Mononuclear cell (primary cell): ENCODE measurements around the gene ENGASE. TPM values are rescaled to one million over a fixed set of nuclear protein-coding genes. Genes with fewer than 3 reads are reported as not detected.

Experiments
- H3K27me3 ChIP-seq: 2 replicates; pipeline ENCODE4 v1.6.0; 2011; ENCODE audit warnings: low read length, control low read depth; ENCODE audit not compliant: insufficient read depth
- H3K4me1 ChIP-seq: 2 replicates; pipeline ENCODE4 v1.5.1; 2011; ENCODE audit warnings: mild to moderate bottlenecking, low read length, control low read depth; ENCODE audit not compliant: insufficient read depth
- H3K4me3 ChIP-seq: 2 replicates; pipeline ENCODE4 v1.5.1; 2011; ENCODE audit warnings: mild to moderate bottlenecking, low read length, moderate library complexity
- H3K9me3 ChIP-seq: 2 replicates; pipeline ENCODE4 v1.5.1; 2011; ENCODE audit warnings: low read depth, mild to moderate bottlenecking, control low read depth, low read length
- total RNA-seq: library from RNA; depleted of rRNA; stranded (reverse); fragments of >200 nt; gene quantifications from one replicate; pipeline ENCODE4 v1.2.3, GENCODE V29; 2012

The ENGASE gene
- total RNA-seq, 1 donor = 25.2 TPM

GRCh38 chr17:79087428-79088143 lies 13.0 kb downstream of the ENGASE start:
- no peak overlapping the region for H3K4me3 ChIP-seq
- no peaks in the 10 kb centered on the region for H3K27me3 ChIP-seq
- H3K4me1 ChIP-seq = no peaks in the 10 kb centered on the region

DNA sequence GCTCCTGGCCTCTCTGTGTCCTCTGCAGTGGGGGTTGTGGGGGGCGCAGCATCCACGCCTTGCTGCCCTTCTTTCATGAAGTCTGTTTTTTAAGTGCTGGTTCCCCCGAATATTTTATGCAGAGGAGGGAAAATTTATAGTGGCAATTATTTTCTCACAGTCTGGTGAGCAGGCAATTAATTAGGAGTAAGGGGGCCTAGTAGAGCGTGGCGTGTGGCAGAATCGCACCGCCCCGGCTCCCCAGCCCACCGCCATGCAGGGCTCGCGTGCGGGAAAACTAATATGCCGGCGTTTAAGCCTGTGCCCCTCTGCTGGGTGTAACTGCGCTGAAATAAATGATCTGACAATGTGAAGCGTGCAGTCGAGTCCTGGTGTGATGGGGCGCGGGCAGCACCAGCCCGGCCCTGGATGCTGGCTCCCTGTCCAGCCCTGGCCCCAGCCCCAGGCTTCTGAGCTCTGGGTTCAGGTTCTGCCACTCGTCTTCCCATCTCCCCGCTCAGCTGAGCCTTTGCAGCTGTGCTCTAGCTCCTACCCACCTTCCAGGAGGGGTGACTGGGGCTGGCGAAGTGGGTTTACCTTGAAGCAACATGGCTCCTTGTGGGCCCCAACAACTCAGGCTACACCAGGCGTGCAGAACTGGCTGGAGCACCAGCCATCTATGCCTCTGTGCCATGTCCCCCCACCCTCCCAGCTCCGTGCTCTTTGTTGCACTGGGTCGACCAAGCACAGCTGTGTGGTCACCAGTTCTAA lies 13.8 kb downstream of the ENGASE start:
- Histone ChIP-seq H3K9me3 (no peaks in the 10 kb centered on the region), H3K4me3 (no peak overlapping the region), H3K27me3 (no peaks in the 10 kb centered on the region), H3K4me1 (peaks cover 5% of the 10 kb centered on the region)

More at GRCh38 chr17:79087428-79088143, 13.0 kb downstream of the ENGASE start:
- no peaks in the 10 kb centered on the region for H3K9me3 ChIP-seq

GRCh38 chr17:79088997-79089328 lies 14.3 kb downstream of the ENGASE start:
- H3K4me1 ChIP-seq = peaks cover 8% of the 10 kb centered on the region
- no peaks in the 10 kb centered on the region for H3K27me3 ChIP-seq
- H3K9me3 ChIP-seq = no peaks in the 10 kb centered on the region
- no peak overlapping the region for H3K4me3 ChIP-seq

GRCh38 chr17:79089720-79090442 lies 15.3 kb downstream of the ENGASE start:
- Histone ChIP-seq H3K9me3 (no peaks in the 10 kb centered on the region), H3K4me1 (peaks cover 8% of the 10 kb centered on the region), H3K4me3 (no peak overlapping the region), H3K27me3 (no peaks in the 10 kb centered on the region)

- peaks cover 8% of the 10 kb centered on the region for H3K4me1 ChIP-seq
- no peaks in the 10 kb centered on the region for H3K9me3 ChIP-seq
- H3K4me3 ChIP-seq = no peak overlapping the region
- H3K27me3 ChIP-seq = no peaks in the 10 kb centered on the region
These were observed 16.0 kb downstream of the ENGASE start for GRCh38 chr17:79090443-79091225.

DNA sequence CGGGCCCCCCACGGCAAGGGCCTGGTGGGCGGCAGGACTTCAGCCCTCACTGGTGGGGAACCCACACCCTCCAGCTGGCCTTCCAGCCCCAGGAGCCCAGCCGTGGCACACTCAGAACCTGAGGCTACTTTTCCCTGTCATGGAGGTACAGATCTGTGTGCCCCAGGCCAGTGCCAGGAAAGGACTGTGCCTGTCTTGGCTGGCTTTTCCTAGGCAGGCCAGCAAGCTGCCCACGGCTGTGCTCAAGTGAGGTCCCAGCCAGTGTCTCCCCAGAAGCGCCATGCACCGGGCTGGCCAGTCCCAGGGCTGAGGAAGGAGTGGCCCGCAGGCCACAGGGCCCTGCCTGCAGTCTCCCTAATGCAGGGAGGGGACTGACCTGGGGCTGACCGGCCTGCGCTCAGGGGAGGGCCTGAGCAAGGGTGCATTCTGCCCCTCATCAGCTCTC lies 16.6 kb downstream of the ENGASE start:
- Histone ChIP-seq H3K4me3 (no peak overlapping the region), H3K4me1 (peaks cover 8% of the 10 kb centered on the region), H3K9me3 (no peaks in the 10 kb centered on the region), H3K27me3 (no peaks in the 10 kb centered on the region)

GRCh38 chr17:79092567-79092966 lies 17.9 kb downstream of the ENGASE start:
- no peaks in the 10 kb centered on the region for H3K9me3 ChIP-seq
- H3K4me1 ChIP-seq = peaks cover 8% of the 10 kb centered on the region
- no peak overlapping the region for H3K4me3 ChIP-seq
- peaks cover 3% of the 10 kb centered on the region for H3K27me3 ChIP-seq

- Histone ChIP-seq H3K27me3 (peaks cover 3% of the 10 kb centered on the region), H3K4me3 (no peak overlapping the region), H3K4me1 (peaks cover 8% of the 10 kb centered on the region), H3K9me3 (no peaks in the 10 kb centered on the region)
These were observed 18.6 kb downstream of the ENGASE start for GRCh38 chr17:79093270-79093669.

- Histone ChIP-seq H3K27me3 (peaks cover 3% of the 10 kb centered on the region), H3K9me3 (no peaks in the 10 kb centered on the region), H3K4me1 (peaks cover 8% of the 10 kb centered on the region), H3K4me3 (no peak overlapping the region)
These were observed 19.6 kb downstream of the ENGASE start for GRCh38 chr17:79094261-79094660.

DNA sequence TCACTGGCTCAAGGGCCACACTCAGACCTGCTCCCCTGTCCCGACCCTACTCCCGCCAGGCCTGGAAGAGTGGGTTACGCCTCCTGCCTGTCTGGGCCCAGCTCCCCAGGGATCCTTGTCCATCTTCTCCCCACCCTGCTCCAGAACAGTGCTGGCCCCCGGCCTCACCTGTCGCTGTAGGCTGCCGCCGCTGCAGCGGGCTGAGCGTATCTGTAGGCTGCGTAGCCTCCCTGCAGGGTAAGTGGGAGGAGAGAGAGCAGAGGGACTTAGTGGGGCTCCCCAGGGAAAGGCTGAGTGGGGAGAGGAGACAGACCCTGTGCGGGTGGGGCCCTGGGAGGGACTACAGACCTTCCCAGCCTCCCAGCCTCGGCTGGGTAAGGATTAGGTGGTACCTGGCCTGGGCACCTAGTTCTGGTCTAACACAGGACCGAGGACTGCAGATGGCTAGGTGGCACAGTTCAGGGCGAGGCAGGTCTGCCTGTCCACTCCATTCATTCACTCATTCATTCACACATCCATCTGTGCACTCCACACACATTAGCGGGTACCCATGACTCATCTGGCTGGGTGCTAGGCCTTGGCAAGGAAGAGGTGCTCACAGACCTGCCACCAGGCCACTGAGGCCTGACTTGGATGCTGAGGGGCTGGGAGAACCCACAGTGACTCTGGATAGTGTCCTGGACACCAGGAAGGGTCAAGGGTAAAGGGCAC lies 20.9 kb downstream of the ENGASE start:
- Histone ChIP-seq H3K9me3 (no peaks in the 10 kb centered on the region), H3K27me3 (peaks cover 3% of the 10 kb centered on the region), H3K4me3 (no peak overlapping the region), H3K4me1 (peaks cover 8% of the 10 kb centered on the region)

DNA sequence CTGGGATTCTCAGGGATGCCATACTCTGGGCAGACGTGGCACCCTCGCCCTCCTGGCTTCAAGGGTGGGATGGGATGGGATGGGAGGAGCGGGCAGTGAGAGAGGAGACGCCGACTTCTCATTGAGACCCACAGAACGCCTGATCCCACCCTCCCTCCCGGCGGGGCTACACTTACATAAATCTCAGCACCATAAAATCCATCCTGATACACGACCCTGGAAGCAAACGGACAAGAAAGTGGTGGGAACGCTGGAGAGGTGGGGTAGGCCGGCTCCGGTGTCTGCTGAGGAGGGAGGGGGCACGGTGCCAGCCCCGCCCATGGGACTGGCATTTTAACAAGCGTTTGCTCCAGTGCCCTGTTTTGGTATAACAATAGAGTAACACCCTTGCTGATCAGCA lies 21.9 kb downstream of the ENGASE start:
- Histone ChIP-seq H3K27me3 (peaks cover 3% of the 10 kb centered on the region), H3K4me1 (peaks cover 8% of the 10 kb centered on the region), H3K4me3 (no peak overlapping the region), H3K9me3 (no peaks in the 10 kb centered on the region)

GRCh38 chr17:79097226-79098055 lies 22.8 kb downstream of the ENGASE start:
- Histone ChIP-seq H3K4me1 (peaks cover 8% of the 10 kb centered on the region), H3K4me3 (no peak overlapping the region), H3K9me3 (no peaks in the 10 kb centered on the region), H3K27me3 (peaks cover 3% of the 10 kb centered on the region)

DNA sequence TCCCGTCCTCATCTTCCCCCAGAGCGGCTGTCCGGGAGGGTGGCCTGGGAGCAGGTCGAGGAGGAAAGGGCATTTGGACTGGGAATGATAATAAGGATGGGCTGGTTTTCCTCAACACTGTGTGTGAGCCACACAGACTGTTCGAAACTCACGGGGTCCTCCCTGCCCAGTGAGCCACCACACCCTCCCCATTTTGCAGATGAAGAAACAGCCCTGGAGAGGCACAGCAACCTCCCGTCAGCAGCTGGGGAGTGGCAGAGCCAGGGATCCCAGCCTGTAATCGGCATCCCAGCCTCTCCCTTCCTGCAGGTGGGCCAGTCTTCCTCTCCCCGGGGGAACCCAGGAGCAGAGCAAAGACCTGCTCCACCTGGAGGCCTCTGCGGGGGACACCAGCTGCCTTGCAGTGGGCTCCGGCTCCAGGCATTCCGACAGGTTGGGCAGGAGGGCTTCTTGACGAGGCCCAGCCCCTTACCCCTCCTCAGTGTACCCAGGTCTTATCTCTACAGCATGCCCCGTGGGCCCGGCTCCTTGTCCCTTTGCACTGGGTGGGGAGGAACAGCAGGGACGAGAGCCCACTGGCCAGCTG lies 23.8 kb downstream of the ENGASE start:
- peaks cover 3% of the 10 kb centered on the region for H3K27me3 ChIP-seq
- H3K9me3 ChIP-seq = no peaks in the 10 kb centered on the region
- no peak overlapping the region for H3K4me3 ChIP-seq
- peaks cover 4% of the 10 kb centered on the region for H3K4me1 ChIP-seq
